Cerebellar nuclear complex (tissue), 1 donor: ENCODE measurements around the gene TCTN3.
A peak's percentile ranks its signal among the peaks of the same experiment; 100 is the strongest.
"Not testable (repeated sequence)": the region's sequence is repeated elsewhere in the genome, so short reads cannot be mapped to it uniquely, and the experiment has no call there.

Source experiments
- DNase-seq, 2 experiments: peaks; one replicate each; lab custom pipeline; 2025; lab: John Stamatoyannopoulos, UW

TCTN3 gene, protein sequence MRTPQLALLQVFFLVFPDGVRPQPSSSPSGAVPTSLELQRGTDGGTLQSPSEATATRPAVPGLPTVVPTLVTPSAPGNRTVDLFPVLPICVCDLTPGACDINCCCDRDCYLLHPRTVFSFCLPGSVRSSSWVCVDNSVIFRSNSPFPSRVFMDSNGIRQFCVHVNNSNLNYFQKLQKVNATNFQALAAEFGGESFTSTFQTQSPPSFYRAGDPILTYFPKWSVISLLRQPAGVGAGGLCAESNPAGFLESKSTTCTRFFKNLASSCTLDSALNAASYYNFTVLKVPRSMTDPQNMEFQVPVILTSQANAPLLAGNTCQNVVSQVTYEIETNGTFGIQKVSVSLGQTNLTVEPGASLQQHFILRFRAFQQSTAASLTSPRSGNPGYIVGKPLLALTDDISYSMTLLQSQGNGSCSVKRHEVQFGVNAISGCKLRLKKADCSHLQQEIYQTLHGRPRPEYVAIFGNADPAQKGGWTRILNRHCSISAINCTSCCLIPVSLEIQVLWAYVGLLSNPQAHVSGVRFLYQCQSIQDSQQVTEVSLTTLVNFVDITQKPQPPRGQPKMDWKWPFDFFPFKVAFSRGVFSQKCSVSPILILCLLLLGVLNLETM

DNA sequence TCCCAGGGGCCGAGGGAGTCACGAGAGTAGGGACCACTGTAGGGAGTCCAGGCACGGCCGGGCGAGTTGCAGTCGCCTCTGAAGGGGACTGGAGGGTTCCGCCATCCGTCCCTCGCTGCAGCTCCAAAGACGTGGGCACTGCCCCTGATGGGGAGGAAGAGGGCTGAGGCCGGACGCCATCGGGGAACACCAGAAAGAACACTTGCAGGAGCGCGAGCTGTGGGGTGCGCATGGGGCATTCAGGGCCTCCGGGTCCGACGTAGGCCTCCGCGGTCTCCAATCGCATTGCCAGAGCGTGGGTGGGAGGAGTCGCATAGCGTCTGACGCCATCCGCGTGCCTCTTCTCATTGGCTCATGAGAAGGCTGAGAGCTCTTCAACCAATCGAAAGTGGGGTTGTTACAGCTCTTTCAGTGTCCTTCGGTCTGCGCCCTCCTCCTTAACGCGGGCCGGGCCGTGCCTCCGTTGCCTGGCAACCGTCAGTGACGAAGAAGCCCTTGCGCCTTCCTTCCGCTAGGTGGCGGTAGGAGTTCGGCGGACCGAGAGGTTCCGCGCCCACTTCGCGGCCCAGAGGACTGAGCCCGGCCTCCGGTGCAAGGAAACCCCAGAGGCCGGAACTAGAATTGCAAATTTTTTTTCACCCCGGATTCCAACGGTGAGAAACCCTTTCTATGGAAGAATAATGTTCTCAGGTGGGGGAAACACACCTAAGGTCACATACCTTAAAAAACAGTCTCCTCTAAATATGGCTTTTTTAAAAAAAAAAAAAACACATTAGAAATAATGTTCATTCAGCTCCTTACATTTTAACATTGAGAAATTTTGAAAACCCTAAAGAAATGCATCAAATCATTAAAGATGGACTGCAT is at the start of gene TCTN3:
TSS of gene TCTN3 (minus strand) at position 260 of the 867 bp plus-strand sequence. CDS start at position 232, 28 bp downstream.
- DNase-seq: peak; percentile 91 to 93

DNA sequence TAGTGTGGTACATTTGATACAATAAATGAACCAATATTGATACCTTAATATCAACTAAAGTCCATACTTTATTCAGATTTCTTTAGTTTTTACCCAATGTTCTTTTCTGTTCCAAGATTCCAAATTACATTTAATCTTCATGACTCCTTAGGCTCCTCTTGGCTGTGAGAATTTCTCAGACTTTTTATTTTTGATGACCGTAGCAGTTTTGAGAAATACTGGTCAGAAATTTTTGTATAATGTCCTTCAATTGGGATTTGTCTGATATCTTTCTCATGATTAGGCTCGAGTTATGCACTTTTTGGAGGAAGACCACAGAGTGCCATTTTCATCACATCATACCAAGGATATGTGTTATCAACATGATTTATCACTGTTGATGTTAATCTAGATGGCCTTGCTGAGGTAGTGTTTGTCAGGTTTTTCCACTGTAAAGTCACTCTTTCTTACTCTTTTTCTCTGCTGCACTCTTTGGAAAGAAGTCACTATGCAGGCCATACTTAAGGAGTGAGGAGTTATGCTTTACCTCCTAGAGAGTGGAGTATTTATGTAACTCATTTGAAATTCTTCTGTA is 49.3 kb upstream of the TCTN3 start:
- no peak for DNase-seq

- DNase-seq: no peak
Observed at GRCh38 chr10:95742485-95742884, 48.8 kb upstream of the TCTN3 start.

GRCh38 chr10:95741807-95742467 is 48.2 kb upstream of the TCTN3 start:
- no peak for DNase-seq

DNA sequence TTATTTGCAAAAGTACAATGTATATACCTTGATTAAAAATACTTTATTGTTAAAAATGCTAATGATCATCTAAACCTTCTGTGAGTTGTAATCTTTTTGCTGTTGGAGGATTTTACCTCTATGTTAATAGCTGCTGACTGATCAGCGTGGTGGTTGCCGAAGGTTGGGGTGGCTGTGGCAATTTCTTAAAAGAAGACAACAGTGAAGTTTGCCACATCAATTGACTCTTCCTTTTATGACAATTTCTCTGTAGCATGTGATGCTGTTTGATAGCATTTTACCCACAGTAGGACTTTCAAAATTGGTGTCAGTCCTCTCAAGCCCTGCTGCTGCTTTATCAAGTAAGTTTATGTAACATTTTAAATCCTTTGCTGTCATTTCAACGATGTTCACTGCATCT is 45.3 kb upstream of the TCTN3 start:
- DNase-seq: no peak

GRCh38 chr10:95732907-95733306 is 39.2 kb upstream of the TCTN3 start:
- DNase-seq: not testable (repeated sequence)

DNA sequence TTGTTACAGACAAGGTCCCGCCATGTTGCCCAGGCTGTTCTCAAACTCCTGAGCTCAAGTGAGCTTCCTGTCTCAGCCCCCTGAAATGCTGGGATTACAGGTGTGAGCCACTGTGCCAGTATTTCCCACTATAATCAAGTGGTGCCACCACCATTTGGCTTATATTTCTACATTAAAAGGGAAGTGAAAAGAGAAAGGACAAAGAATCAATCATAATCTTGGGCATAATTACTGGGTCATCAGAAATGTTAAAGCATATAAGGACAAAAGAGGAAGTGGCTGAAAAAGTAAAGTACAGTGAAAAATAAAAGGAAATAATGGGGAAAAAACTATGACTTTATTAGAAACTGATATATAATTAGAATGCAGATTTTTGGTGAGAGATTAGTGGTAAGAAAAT is 36.5 kb upstream of the TCTN3 start:
- DNase-seq: no peak

DNA sequence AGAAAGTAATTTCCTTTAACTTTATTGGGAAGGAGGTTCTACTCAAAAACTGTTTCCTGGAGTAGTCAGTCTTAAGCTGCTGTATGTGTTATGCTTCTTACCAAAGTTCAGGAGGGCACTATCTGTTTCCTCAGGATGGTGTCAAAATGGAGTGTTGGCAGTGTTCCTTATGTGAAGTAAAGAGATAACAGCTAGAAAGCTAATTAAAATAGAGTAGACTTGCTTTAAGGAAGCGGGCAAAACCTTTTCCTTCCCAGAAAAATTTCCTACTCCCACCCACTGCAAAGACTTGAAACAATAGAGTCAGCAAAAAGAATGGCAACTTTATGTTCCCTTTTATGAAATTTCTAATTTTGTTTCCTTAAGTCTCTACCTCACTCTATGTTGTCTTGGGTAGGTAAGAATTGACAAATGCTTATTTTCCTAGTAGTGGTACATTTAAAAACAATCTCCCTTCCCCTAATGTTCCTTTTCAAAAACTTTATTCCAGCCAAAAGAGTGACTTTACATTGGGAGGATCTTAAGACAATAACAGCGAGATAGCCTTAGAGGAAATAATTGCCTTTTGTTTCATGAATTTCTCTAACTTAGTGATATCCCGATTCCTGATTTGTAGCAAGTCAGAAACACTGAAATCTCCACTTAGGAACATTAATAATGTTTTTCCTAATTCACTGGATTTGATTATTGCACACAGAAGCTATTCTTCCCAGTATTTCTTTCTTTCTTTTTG is 35.8 kb upstream of the TCTN3 start:
- no peak for DNase-seq

GRCh38 chr10:95728526-95728925 is 34.8 kb upstream of the TCTN3 start:
- DNase-seq: no peak

GRCh38 chr10:95722496-95722895 is 28.8 kb upstream of the TCTN3 start:
- DNase-seq: not testable (repeated sequence)

GRCh38 chr10:95720745-95721144 is 27.0 kb upstream of the TCTN3 start:
- not testable (repeated sequence) for DNase-seq

- no peak for DNase-seq
Observed at GRCh38 chr10:95716866-95717265, 23.1 kb upstream of the TCTN3 start.

DNA sequence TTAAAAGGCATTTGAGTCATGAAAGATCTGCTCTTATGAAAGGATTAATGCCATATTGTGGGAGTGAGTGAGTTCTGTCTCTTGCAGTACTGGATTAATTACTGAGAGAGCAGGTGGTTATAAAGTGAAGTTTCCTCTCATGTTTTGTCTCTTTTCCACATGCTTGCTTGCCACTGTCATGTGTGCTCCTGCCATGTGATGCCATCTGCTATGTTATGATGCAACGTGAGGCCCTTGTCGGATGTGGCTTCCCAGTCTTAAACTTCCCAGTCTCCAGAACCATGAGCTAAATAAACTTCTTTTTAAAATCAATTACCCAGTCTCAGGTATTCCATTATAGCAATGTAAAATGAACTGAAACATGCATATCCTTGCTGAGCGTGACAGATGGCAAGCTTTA is 22.7 kb upstream of the TCTN3 start:
- no peak for DNase-seq

DNA sequence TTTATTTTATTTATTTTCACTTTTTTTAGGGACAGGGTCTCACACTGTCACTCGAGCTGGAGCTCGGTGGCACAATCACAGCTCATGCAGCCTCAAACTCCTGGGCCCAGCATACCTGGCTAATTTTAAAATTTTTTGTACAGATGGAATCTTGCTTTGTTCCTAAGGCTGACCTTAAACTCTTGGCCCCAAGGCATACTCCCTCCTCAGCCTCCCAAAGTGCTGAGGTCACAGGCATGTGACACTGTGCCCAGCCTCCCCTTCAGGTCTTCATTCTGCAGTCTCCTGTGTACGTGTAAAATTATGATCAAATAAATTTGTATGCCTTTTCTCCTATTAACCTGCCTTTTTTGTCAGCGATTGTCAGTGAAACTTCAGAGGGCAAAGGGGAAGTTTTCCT is 17.8 kb upstream of the TCTN3 start:
- DNase-seq: no peak

- DNase-seq: no peak
Observed at GRCh38 chr10:95706990-95707389, 13.3 kb upstream of the TCTN3 start.

DNA sequence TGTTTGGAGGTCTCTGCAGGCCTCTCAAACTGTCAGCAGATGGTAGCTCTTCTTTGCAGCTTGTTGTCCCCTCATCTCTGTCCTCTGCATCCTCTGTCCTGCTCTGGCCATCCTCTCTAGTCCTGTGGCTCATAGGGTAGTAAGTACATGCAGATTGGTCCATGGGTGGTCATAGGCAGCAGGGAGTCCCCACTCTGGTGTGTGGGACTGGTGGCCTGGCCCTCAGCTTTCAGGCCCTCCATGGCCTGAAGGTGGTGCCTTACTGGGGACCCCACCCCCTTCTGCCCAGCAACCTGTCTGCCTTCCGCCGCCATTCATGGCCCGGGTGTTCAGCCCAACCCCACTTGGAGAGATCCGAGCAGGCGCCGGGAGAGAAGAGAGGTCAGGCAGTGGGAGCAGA is 12.8 kb upstream of the TCTN3 start:
- DNase-seq: no peak

- DNase-seq: no peak
Observed at GRCh38 chr10:95698415-95698814, 4.7 kb upstream of the TCTN3 start.

DNA sequence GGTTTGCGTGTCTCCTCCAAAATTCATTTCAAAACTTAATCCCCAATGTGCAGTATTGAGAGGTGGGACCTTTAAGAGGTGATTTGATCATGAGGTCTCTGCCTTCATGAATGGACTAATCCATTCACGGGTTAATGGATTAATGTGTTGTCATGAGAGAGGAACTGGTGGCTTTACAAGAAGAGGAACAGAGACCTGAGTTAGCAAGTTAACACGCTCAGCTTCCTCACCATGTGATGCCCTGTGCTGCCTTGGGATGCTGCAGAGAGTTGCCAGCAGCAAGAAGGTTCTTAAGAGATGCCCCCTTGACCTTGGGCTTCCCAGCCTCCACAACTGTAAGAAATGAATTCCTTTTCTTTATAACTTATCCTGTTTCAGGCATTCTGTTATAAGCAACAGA is 3.7 kb upstream of the TCTN3 start:
- DNase-seq: no peak

DNA sequence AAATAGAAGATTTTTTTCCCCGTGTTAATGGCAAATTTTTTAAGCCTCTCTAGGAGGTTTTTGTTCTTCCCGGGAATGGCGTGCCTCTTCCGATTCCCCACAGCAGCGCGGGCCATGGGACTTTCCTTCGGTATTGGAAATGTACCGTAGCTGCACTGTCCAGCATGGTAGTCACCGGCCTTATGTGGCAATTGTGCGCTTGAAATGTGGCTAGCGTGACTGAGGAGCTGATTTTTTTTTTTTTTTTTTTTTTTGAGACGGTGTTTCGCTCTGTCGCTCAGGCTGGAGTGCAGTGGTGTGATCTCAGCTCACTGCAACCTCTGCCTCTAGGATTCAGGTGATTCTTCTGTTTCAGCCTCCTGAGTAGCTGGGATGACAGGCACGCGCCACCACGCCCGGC is 938 bp upstream of the TCTN3 start:
- DNase-seq: no peak

DNA sequence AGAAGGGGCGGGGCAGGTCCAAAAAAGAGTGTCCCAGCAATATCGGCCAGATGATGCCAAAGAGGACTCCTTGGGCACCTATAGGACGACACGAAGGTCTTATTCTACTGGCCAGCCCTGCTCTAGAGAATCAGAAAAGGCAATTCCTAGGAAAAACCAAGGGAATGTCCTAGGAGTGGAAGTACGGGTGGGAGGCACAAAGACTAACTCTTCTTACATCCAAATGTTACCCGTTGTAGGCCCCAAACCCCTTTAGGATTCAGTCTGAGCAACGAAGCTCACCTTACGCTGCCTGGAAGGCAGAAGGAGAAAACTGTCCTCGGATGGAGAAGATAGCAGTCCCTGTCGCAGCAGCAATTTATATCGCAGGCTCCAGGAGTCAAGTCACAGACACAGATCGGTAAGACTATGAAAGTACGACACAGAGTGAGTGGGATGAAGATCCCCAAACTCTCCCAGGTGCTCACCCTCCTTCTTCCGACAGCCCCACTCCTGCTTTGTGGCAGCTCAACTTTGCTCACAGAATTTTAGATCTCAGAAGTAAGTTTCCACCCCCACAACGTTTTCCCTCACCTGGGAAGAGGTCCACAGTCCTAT is 558 bp downstream of the TCTN3 start:
- DNase-seq: no peak

DNA sequence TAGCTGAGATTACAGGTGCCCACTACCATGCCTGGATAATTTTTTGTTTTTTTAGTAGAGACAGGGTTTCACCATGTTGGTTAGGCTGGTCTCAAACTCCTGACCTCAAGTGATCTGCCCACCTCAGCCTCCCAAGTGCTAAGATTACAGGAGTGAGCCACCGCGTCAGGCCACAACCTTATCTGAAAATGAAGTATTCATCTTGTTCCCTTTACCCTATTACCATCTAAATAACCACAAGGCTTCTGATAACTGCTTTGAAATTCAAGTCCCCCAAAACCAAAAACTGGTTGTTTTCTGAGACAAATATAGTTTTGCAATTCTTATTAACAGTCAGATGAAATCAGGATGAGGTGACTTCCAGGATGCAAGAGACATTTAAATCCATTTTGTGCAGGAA is 2.4 kb downstream of the TCTN3 start:
- no peak for DNase-seq
